ENCODE data around the gene TFDP1.
"Not testable (repeated sequence)": the region's sequence is repeated elsewhere in the genome, so short reads cannot be mapped to it uniquely, and the experiment has no call there.

The TFDP1 gene

DNA sequence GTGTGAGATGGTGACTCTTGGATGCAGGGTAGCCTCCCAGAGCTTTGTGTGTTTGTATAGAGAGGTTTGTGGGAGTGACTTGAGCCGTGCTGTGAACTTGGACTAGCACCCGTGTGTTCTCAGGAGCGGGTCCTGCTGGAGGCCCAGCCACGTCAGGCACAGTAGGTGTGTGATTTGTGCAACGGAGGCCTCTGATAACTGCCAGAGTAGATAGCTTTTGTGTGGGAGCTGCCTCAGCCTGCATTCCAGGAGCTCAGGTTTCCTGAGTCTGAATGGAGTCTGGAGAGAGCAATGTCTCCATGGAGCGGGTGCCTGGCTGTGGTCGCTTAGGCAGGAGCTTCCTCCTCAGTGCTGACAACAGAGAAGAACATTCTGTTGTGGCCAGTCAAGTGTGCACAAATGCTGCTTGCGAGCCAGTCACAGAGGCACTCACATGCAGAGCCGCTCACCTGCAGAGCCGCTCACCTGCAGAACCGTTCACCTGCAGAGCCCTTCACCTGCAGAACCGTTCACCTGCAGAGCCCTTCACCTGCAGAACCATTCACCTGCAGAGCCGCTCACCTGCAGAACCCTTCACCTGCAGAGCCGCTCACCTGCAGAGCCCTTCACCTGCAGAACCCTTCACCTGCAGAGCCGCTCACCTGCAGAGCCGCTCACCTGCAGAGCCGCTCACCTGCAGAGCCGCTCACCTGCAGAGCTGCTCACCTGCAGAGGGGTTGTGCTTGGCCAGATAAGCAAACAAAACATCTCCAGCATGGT lies 32.6 kb downstream of the TFDP1 start:
- DNase-seq (ENCODE audit: low spot score), result no peak

DNA sequence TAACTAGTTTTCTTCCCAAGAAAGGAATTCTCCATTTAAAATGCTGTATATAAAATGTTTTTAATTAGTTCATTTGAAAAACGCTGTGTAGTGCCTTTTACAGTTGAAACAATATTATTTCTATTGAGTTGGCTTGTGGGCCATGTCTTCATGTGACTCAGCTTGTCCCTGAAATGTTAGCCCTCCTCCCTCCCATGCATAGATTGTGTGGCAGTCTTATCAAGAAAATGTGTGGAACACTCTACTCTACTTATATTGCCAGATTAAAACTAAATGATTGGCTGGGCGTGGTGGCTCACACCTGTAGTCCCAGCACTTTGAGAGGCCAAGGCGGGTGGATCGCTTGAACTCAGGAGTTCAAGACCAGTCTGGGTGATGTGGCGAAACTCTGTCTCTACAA lies 33.4 kb downstream of the TFDP1 start:
- DNase-seq (ENCODE audit: low spot score), result no peak

DNA sequence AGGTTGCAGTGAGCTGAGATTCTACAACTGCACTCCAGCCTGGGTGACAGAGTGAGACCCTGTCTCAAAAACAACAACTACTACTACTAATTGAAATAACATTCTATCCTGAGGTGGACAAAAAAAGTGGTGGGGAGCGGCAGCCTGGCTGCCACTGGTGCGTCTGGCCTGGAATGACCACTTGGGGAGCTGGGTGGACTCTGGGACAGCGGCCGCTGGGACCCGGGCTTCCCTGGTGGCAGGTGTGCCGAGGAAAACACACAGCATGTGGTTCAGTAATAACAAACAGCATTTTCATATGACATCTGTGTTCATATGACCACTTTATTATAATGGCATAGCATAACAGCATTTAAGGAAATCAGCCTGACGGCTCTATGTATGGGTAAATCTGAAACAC lies 33.9 kb downstream of the TFDP1 start:
- DNase-seq (ENCODE audit: low spot score), result no peak

DNA sequence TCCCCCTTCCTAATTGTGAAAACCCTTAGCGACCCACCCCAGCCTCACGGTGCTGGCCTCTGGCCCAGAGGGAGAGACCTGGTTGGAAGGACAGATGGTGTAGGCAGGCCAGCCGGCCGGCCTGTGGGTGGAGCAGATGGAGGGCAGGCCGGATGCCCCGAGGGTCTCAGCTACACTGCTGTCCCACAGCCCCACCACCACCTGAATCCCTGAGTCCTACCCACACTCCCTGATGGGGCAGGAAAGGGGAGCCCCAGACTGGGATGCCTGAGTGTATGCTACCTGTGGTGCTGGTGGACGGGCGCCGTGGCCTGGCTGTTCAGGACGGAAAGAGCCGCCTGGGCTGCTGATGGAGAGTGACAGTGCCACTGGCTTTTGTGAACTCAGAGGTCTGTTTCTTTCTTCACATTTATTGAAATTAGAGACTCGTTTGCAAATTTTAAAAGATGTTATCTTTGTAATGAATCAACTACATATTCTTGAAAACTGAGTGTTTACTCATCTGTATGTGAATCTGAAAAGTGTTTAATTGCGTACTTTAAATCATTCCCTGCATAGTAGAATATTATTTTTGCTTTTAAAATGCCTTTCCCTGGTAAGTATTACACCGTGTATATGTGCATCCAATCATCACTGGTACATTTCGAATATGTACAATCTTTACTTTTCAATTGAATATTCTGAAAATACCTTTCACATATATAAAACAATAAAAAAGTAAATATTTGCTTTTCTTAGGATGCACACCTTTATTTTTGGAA lies 35.7 kb downstream of the TFDP1 start:
- DNase-seq (ENCODE audit: low spot score), result no peak

DNA sequence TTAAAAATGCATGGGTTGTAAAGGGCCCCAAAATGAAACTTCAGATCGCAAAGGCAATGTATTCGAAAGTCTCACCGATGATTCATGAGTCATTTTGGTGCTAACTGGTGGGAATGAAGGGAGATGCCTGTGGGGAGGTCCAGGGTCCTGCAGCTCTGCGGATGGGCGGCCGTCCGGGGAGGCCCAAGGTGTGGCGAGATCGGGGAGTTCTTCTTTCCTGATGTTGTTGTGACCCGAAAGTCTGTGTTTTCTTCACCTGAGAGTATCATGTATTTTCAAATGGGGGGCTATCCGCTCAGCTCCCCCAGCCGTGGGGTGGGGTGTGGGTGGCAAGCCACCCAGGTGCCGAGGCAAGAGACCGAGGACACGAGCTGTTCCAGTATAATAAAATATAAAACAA lies 36.5 kb downstream of the TFDP1 start:
- DNase-seq (ENCODE audit: low spot score), result no peak

DNA sequence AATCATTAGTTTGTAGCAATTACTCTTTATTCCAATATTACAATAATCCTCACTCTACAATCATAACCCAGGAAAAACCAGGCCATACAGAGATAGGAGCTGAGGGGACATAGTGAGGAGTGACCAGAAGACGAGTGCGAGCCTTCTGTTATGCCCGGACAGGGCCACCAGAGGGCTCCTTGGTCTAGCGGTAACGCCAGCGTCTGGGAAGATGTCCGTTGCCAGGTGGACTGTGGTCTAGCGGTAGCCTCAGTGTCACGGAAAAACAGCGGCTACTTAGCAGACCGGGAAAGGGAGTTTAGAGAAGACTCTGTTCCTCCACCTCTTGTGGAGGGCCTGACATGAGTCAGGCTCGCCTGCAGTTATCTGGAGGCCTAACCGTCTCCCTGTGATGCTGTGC lies 36.9 kb downstream of the TFDP1 start:
- not testable (repeated sequence) for DNase-seq (ENCODE audit: low spot score)

DNA sequence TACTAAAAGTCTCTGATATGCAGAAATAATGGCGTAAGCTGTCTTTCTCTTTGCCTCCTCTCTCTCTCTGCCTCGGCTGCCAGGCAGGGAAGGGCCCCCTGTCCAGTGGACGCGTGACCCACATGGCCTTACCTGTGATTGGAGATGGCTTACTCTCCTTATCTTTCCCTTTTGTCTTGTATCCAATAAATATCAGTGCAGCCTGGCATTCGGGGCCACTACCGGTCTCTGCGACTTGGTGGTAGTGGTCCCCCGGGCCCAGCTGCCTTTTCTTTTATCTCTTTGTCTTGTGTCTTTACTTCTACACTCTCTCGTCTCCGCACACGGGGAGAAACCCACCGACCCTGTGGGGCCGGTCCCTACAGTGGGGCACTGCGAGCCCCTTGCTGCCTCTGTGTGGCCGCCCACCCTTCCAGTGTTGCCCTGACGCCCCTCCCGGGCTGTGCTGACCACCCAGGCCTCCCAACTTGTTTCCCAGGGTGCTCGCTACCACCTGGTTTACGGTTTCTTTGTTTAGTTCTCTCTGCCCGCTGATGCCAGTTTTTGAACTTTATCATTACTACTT lies 37.5 kb downstream of the TFDP1 start:
- DNase-seq (ENCODE audit: low spot score), result not testable (repeated sequence)

DNA sequence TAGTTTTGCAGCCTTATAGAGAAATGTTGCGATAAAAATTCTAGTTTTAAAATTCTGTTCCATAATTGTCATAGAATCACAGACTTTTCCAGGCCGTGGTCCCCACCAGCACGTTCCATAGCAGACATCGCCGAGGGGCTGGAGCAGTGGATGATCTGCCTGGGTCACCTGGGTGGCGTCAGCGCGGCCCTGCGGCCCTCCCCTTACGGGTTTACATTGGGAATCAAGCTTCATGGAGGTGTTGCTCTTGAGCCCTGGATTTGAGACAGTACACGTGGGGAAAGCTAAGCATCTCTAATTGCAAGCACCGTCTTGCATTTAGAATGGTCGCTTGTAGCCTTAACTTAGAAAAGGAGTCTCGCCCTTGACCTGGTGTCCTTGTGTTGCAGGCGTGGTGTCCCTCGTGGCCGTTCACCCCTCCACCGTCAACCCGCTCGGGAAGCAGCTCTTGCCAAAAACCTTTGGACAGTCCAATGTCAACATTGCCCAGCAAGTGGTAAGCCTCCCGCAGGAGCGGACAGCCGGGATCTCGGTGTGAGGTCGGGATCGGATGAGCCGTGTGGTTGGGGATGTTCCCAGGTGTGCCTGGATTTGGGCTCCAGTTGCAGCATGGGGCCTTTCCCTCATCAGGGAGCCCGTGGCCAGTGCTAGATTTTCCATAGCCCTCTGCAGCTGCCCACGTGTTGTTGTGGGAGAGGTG lies 38.4 kb downstream of the TFDP1 start:
- DNase-seq (ENCODE audit: low spot score), result no peak

DNA sequence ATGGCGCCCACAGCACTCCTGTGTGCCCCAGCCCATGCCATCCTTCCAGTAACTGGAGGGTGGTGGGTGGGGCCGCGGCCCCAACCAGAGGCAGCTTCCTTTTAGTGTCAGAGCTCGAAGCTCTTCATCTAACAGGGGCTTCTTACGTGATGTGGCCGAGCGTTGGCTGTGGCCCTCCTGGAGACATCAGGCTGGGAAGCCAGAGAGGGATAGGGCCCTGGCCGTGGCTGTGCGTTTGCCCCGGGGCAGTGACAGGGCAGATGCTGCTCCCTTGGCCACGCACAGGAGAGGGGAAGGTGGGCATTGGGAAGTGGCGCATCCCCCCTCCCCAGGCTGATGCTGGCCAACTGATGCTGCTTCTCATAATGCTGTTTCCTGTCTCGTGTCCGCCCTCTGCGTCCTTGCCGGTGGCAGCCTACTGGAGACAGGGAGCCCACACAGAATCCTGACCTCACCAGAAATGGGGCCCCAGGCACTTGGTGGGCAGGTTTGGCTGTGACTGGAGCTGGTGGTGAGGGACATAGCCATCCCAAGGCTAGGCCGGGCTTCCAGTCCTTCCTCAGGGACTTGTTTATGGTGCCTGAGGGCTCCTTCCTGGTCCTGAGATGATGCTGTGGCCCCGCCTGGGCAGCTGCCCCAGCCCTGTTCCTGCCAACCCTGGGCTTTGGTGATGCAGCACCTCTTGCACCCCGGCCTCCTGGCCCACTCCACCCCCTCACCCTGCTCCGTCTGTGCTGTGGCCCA lies 39.1 kb downstream of the TFDP1 start:
- peak; percentile 53 for DNase-seq (ENCODE audit: low spot score)

DNA sequence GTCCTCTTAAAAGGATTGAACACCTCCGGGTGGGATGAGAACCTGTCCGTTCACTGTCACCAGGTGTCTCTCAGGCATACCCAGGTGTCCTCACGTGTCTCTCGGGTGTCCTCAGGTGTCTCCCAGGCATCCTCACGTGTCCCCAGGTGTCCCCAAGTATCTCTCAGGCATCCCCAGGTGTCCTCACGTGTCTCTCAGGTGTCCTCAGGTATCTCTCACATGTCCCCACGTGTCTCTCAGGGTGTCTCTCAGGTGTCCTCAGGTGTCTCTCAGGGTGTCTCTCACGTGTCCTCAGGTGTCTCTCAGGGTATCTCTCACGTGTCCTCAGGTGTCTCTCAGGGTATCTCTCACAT lies 39.7 kb downstream of the TFDP1 start:
- DNase-seq (ENCODE audit: low spot score), result no peak

DNA sequence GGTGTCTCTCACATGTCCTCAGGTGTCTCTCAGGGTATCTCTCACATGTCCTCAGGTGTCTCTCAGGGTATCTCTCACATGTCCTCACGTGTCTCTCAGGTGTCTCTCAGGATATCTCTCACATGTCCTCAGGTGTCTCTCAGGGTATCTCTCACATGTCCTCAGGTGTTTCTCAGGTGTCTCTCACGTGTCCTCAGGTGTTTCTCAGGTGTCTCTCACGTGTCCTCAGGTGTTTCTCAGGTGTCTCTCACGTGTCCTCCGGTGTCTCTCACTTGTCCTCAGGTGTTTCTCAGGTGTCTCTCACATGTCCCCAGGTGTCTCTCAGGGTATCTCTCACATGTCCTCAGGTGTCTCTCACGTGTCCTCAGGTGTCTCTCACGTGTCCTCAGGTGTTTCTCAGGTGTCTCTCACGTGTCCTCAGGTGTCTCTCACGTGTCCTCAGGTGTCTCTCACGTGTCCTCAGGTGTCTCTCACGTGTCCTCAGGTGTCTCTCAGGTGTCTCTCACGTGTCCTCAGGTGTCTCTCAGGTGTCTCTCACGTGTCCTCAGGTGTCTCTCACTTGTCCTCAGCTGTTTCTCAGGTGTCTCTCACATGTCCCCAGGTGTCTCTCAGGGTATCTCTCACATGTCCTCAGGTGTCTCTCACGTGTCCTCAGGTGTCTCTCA lies 40.2 kb downstream of the TFDP1 start:
- DNase-seq (ENCODE audit: low spot score), result not testable (repeated sequence)

DNA sequence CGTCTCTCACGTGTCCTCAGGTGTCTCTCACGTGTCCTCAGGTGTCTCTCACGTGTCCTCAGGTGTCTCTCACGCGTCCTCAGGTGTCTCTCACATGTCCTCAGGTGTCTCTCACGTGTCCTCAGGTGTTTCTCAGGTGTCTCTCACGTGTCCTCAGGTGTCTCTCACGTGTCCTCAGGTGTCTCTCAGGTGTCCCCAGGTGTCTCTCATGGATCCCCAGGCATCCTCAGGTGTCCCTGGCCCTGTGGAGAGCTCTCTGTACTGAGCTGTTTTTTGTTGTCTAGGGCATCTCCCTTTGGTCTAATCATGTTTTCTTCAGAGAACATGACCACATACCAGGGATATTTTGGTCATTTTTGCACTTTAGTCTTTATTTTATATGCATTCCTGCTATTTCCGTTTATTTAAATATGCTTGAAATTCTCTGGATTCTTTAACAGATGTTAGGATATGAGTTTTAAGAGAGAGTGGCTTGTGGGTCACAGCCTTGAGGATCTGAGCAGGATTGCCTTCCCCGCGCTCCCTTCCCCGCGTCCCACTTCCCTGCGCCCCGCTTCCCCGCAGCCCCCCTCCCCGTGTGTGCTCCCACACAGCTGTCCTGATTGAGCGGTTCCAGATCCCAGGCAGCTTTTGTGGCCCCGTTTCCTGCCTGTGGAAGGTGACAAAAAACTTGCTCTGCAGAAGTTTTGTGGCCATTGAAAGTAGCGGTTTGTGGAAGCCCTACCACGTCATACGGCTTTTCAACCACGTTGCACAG lies 41.6 kb downstream of the TFDP1 start:
- DNase-seq (ENCODE audit: low spot score), result peak; percentile 74

DNA sequence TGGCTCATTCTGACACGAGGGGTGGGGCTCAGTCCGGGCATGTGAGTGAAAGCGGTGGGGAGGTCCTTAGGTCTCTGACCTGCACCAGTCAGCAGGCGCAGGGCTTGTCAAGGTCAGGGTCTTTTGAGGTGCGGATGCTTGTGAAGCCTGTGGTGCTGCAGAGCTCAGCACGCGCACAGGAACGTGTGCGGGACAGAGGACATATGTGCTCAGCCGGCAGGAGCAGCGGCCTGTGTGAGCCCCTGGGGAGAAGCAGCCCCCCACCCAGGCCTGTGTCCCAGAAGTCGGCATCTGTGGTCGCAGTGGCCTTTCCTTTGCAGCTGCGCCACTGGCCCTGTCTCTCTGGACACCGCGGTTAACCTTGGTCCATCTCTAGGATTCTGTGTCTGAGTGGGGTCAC lies 42.6 kb downstream of the TFDP1 start:
- no peak for DNase-seq (ENCODE audit: low spot score)

DNA sequence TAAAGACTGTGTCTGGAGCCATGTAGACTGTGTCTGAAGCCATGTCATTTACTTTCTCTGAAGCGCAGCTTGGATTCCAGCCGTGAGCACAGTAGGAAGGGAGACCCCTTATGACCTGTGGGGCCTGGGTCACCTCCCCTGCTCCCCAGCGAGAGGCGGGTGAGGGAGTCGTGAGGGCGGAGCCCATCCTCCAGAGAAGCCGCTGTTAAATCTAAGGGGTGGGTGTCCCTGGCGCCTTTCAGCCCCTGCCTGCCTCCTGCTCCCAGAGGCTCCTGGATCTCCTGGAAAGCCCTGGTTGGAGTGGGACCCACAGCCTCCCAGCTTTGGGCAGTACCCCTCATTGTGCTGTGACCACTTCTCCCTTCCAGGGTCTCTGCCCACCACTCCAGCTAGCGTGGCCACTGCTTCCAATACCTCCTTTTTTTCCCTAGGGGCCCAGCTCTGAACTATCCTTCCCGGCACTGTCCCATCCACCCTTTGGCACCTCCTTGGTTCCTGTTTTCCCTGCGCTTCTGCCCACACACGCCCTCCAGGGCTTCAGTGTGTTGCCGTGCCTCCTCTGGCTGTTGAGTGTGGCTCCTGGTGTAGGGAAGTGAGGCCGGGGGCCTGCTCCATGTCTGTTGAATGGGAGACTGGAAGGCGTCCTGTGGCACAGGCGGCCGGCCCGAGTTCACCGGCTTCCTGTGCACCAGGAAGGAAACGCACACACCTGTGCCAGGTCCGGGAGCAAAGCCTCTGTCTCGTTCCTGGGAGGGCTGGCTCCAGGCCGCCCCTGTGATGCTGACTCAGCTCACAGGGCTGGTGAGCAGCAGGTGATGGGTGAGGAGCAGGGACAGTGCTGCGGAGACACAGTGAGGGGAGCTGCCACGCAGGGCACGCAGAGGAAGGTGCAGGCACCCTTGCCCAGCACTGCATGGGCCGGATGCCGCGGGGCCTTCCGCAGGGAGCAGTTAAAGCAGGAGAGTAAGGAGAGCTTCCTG lies 44.0 kb downstream of the TFDP1 start:
- DNase-seq (ENCODE audit: low spot score), result no peak

DNA sequence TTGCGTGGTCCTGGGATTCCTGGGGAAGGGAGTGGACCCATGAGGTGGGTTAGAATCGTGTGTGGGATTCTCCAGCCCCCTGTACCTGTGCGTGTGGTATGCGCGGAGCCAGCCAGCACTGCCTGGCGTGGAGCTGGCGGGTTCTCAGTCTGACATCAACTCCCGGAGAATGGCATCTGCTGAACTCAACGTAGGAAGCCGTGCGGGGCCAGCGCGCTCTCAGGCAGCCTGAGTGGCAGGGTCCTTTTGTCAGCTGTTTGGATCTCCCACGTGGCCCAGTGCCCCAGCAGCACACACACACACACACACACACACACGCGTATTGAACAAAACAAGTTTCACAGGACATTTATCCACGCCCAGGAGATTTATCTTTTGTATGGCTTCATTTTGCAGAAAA lies 45.3 kb downstream of the TFDP1 start:
- DNase-seq (ENCODE audit: low spot score), result no peak

DNA sequence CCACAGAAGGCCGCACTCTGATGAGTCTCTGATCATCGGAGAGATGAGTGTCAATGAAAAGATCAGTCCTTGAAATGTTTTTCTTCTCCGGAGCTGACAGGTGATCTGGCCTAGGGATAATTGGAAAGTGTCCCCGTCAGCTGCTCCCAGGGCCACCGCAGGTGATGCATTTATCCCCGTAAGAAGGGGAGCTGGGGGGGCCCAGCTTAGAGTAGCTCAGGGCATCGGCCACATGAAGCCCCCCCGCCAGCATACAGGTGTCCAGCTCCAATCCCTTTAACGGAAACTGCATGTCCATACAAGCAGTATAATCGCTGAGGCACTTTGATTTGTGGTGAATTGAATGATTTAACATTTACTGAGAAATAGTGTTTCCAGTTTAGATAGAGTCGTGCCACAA lies 45.7 kb downstream of the TFDP1 start:
- no peak for DNase-seq (ENCODE audit: low spot score)

DNA sequence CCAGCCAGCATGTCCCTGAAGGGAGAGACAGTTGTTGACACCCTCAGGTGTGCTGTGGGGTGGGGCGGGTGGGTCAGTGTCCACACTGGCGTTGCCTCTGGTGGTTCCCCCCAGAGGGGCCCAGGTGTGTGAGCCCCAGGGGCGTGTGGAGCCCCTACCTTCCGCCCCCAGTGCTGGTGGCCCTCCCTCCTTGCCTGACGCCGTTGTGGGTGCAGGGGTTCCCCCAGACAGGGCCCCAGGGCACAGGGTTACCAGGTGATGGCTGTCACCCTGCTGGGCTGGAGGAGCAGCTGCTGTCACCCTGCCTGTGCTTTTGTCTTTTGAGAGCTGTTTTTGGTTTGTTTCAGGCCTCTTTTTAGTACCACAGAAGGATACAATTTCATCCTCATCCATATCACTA lies 46.3 kb downstream of the TFDP1 start:
- no peak for DNase-seq (ENCODE audit: low spot score)

DNA sequence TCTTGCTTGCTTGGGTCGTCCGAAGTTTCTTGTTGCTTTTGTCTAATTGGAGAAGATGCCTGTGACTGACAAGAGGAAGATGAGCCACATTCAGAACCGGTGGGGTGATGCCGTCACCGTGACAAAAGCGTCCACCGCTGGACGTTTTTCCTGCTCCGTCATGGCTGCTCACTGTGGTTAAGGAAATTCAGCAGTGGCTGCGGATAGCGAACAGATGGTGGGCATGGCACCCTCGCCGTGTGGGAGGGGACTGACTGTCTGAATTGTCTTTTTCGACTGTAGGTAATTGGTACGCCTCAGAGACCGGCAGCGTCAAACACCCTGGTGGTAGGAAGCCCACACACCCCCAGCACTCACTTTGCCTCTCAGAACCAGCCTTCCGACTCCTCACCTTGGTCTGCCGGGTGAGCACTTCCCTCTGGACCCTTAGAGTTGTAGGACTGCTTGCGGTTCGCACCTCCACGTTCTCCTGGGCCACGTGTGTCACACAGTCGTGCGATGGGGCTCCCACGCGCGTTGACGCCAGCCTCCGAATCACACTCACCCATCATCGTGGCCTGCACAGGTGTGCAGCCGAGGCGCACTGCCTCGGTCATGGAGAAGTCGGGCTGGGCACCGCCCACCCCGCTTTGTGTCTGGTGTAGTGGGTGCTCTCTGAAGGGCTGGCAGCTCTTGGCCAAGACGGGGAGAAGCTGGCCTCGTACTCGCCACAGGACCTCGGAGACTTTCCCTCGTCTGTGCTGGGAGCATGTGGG lies 47.0 kb downstream of the TFDP1 start:
- DNase-seq (ENCODE audit: low spot score), result no peak

Measured in AG08396 (cell line).